DMS153 treated with DMSO at 0.1 percent for 48 hours (cell line): ENCODE results near the gene STX11.
"Not testable (repeated sequence)": the region's sequence is repeated elsewhere in the genome, so short reads cannot be mapped to it uniquely, and the experiment has no call there.

Source experiments
- DNase-seq: peaks from one replicate; lab custom pipeline; 2025; ENCODE audit not compliant: unreplicated experiment; lab: John Stamatoyannopoulos, UW

The STX11 gene

GRCh38 chr6:144149894-144150709 lies at the start of gene STX11:
Gene STX11 (plus strand): TSS chr6:144150517. CDS start chr6:144186628, 36,111 bp downstream.
- DNase-seq, result no peak

- no peak for DNase-seq
These were observed 47.2 kb upstream of the STX11 start for GRCh38 chr6:144103026-144103563.

- DNase-seq, result no peak
These were observed 45.8 kb upstream of the STX11 start for GRCh38 chr6:144104488-144104887.

DNA sequence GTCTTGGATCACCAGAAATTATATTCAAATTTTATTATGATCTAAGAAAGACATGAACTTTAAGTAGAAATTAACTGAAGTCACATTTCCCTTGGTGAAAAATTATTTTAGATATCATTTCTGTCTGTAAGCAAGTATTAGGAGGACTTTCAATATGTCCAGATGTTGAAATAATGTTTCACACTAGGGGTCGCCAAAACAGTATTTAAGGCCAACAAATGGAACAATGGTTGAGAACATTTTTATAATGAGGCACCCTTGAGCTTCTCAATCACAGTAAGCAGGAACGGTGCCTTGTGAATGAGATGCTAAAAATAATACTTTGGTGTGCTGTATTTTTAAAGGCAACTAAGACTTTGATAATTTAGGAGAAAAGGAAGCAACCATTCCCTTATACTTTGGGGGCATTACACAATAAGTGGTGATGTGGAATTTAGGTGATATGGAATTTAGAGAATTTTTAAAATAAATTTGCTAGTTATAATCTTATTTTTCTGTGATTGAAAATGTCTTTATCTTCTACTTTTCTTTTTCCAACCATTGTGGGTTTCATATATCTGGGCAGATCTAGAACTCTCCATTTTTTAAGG lies 45.3 kb upstream of the STX11 start:
- peak; percentile 39 for DNase-seq

DNA sequence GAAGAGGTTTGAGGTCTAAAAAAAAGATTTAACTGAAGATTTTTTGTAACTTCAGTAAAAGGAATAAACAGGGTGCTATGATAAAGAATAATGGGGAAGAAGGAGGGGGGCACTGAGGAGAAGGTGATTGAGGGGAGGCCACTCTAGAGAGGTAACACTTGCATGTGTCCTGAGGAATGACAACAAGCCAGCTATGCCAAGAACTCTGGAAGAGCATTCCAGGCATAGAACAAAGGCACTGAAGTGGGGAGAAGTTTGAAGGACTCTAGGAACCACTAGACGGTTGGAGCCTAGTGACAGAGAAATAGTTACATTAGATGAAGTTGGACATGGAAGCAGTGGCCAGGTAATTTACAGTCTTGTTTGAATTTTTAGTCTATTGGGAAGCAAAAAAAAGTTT lies 44.1 kb upstream of the STX11 start:
- DNase-seq, result no peak

DNA sequence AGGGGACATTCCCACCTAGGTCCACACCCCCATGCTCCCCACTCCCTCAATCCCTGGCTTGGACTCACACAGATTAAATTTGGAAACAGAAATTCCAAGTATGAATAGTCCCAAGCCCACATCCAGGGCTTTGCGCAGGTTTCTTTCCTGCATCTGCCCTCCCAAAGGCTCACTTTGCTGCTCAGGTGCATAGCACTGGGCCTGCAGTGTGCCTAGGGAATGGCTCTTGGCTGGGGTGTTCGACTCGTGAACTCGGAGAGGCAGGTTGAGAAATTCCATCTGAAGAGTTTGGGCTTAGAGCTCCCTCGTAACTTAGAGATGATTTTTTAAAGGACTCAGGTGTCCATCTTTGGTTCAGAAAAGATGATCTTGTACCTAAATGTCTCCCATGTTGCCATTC lies 40.1 kb upstream of the STX11 start:
- DNase-seq, result no peak

DNA sequence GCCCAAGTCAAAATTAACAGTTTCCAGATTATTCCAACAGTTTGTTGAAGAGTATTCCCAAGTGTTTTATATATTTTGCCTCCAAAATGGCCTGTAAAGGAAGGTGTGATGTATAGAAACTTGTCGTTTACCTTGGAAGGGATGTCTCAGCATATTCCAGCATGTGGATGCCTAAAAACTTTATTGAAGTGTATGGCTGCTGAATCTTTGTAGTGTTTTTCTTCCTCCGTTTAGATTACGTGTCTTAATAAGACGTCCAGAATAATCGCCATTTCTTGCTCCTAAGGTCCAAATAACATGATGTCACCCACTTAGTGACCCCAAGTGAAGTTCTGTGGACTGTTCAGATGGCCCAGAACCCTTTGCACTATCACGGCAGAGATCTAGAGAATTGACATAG lies 37.0 kb upstream of the STX11 start:
- DNase-seq, result no peak

GRCh38 chr6:144115219-144115618 lies 35.1 kb upstream of the STX11 start:
- DNase-seq, result no peak

- DNase-seq, result no peak
These were observed 30.9 kb upstream of the STX11 start for GRCh38 chr6:144119376-144119775.

DNA sequence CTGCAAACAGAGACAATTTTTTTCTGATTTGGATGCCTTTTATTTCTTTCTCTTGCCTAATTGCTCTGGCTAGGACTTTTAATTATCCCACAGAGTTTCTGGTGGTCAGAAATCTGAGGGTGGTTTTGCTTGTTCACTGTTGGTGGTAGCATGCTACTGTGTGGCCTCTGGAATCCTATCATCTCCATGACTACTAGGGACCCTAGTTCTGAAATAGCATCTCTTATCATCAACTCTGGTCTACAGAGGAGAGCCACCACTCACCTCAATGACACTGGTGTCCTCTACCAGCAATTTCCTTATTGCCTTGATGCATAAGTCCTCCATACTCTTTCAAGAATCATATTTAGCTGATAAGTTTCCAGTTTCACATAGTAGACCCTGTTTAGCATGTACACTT lies 27.5 kb upstream of the STX11 start:
- no peak for DNase-seq

GRCh38 chr6:144123421-144123820 lies 26.9 kb upstream of the STX11 start:
- no peak for DNase-seq

- no peak for DNase-seq
These were observed 26.5 kb upstream of the STX11 start for GRCh38 chr6:144123836-144124235.

GRCh38 chr6:144127097-144127496 lies 23.2 kb upstream of the STX11 start:
- DNase-seq, result no peak

DNA sequence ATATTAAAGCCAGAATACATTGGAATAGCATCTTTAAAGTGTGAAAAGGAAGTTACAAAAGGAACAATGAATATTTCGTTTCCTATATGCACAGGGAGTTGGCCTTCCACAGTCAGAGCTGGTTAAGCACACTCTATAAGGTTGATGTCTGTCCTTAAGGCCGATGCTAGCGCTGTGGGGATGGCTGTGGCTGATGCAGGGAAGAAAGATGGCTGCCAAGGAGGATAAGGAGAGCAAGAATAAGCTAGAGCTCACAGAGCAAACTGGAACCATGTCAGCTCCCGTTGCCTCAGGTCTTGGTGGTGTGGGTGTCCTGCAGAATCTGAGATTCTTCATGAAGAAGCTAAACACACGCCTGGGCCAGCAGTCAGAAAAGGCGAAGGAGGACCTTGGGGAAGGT lies 20.8 kb upstream of the STX11 start:
- DNase-seq, result no peak

GRCh38 chr6:144131248-144131709 lies 19.0 kb upstream of the STX11 start:
- DNase-seq, result no peak

DNA sequence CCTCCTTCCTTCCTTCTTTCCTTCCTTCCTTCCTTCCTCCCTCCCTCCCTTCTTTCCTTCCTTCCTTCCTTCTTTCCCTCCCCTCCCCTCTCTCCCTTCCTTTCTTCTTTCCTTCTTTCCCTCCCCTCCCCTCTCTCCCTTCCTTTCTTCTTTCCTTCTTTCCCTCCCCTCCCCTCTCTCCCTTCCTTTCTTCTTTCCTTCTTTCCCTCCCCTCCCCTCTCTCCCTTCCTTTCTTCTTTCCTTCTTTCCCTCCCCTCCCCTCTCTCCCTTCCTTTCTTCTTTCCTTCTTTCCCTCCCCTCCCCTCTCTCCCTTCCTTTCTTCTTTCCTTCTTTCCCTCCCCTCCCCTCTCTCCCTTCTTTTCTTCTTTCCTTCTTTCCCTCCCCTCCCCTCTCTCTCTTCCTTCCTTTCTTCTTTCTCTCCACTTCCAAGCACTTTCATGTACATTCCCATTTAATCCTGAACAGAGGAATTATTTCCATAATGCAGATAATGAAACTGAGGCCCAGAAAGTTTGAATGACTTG lies 18.1 kb upstream of the STX11 start:
- DNase-seq, result not testable (repeated sequence)

GRCh38 chr6:144133225-144133821 lies 17.0 kb upstream of the STX11 start:
- DNase-seq, result no peak

DNA sequence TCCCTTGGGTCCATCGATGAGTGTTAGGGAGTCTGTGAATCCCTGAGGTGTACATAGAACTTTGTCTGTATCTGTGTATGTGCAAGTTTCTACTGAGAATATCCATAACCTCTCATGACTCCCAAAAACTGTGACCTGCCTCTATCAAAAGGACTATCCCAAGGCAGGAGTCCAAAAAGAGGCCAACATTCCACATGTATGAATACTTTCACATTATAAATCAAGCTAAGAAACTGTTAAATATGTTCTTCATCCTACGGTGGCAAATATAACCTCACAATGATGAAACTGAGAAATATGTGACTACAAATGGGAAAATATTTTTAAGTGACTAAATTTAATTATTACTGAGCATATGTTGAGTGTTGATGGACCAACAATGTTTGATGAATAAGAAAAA lies 16.1 kb upstream of the STX11 start:
- DNase-seq, result no peak

DNA sequence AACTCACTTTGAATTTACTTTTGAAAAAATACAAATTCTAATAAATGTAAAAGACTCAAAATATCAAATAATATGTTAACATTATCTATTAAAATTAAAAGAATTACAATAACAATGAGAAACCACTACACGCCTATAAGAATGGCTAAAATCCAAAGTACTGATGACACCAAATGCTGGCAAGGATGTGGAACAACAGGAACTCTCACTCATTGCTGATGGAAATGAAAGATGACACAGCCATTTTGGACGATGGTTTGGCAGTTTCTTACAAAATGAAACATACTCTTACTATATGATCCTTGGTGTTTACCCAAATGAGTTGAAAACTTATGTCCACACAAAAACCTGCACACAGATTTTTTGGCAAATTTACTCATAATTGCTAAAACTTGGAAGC lies 15.6 kb upstream of the STX11 start:
- no peak for DNase-seq

- DNase-seq, result no peak
These were observed 11.8 kb upstream of the STX11 start for GRCh38 chr6:144138542-144138941.

DNA sequence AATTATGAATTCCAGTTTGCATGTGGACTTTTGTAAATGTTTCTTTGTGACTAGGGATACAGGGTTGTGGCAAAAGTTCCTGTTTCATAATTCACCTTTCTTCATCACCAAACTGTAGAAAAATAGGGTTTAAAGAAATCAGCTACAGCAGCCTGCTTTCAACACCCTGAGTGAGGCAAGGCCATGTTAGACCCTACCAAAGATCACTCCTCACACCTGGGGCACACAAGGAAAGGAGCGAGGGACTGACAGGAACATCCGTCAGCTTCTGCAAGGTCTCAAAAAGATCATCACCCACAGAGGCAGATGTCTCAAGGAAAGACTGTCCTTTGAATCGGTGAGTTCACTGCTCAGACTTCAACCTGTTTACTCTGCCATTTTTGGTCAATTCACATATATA lies 10.5 kb upstream of the STX11 start:
- no peak for DNase-seq

GRCh38 chr6:144140867-144141266 lies 9.4 kb upstream of the STX11 start:
- no peak for DNase-seq
